ENCODE results near the gene SELENOP.
"Not testable (repeated sequence)": the region's sequence is repeated elsewhere in the genome, so short reads cannot be mapped to it uniquely, and the experiment has no call there.

SELENOP gene

GRCh38 chr5:42811591-42812446 is at the start of gene SELENOP:
Gene SELENOP, minus strand, starts transcription at chr5:42811892. Its CDS starts 3,539 bp downstream, at chr5:42808353.
- DNase-seq = peak; percentile 13 to 21

- no peak for DNase-seq
Measured at GRCh38 chr5:42858687-42859086, 47.0 kb upstream of the SELENOP start.

GRCh38 chr5:42858031-42858643 is 46.4 kb upstream of the SELENOP start:
- DNase-seq = no peak

GRCh38 chr5:42855811-42856210 is 44.1 kb upstream of the SELENOP start:
- no peak for DNase-seq

- no peak for DNase-seq
Measured at GRCh38 chr5:42855386-42855785, 43.7 kb upstream of the SELENOP start.

- DNase-seq = no peak
Measured at GRCh38 chr5:42854795-42855194, 43.1 kb upstream of the SELENOP start.

- no peak for DNase-seq
Measured at GRCh38 chr5:42852826-42853225, 41.1 kb upstream of the SELENOP start.

- no peak for DNase-seq
Measured at GRCh38 chr5:42851481-42851880, 39.8 kb upstream of the SELENOP start.

- DNase-seq = no peak
Measured at GRCh38 chr5:42848545-42848944, 36.9 kb upstream of the SELENOP start.

GRCh38 chr5:42844408-42844807 is 32.7 kb upstream of the SELENOP start:
- not testable (repeated sequence) for DNase-seq

- DNase-seq = no peak
Measured at GRCh38 chr5:42843675-42844292, 32.1 kb upstream of the SELENOP start.

GRCh38 chr5:42842921-42843641 is 31.4 kb upstream of the SELENOP start:
- DNase-seq = no peak

GRCh38 chr5:42840842-42841567 is 29.3 kb upstream of the SELENOP start:
- no peak for DNase-seq

- DNase-seq = peak; percentile 46 to 55
Measured at GRCh38 chr5:42840269-42840668, 28.6 kb upstream of the SELENOP start.

- DNase-seq = no peak
Measured at GRCh38 chr5:42839196-42839595, 27.5 kb upstream of the SELENOP start.

- DNase-seq = no peak
Measured at GRCh38 chr5:42837601-42838000, 25.9 kb upstream of the SELENOP start.

GRCh38 chr5:42836070-42836769 is 24.5 kb upstream of the SELENOP start:
- no peak for DNase-seq

- DNase-seq = no peak
Measured at GRCh38 chr5:42832060-42832459, 20.4 kb upstream of the SELENOP start.

- no peak for DNase-seq
Measured at GRCh38 chr5:42830924-42831323, 19.2 kb upstream of the SELENOP start.

GRCh38 chr5:42828671-42829070 is 17.0 kb upstream of the SELENOP start:
- DNase-seq = no peak

GRCh38 chr5:42826757-42827515 is 15.2 kb upstream of the SELENOP start:
- no peak for DNase-seq

Measured in AML-193 (cell line).